HCT116 (cell line): Measurements from ENCODE around the gene ZNF628. TPM values are rescaled to one million over a fixed set of nuclear protein-coding genes. Genes with fewer than 3 reads are reported as not detected.
A peak's percentile ranks its signal among the peaks of the same experiment; 100 is the strongest.

ENCODE experiments used
- ATAC-seq: fragments of 200-7000 bp; cut with Tn5 transposase; 2 replicates; pipeline ENCODE4 v1.9.1; 2020; ENCODE audit warnings: mild to moderate bottlenecking, moderate library complexity
- BruUV-seq: library from RNA; stranded (reverse); fragments of 400-500 nt; replicated peaks from 2 replicates; lab custom pipeline; 2021; lab: Mats Ljungman, UMichigan
- CTCF ChIA-PET: fragments of 300-600 bp; sonication (Branson Sonifier 250); formaldehyde crosslinking; loops from one replicate; lab custom pipeline; 2021; ENCODE audit warnings: antibody characterized with exemption; lab: Charles Lee
- POLR2A ChIA-PET: fragments of 300-600, 350-600 bp; sonication (Branson Sonifier 250); formaldehyde crosslinking; loops from one replicate; lab custom pipeline; 2021; ENCODE audit warnings: antibody characterized with exemption; lab: Charles Lee
- RAD21 ChIA-PET, 2 experiments: fragments of 300-600 bp; sonication (Branson Sonifier 250); formaldehyde crosslinking; loops; one replicate each; lab custom pipeline; 2023; ENCODE audit warnings: low total read pairs in 2 of 2; ENCODE audit not compliant: uncharacterized antibody in 2 of 2, unreplicated experiment in 2 of 2, low non-redundant PET in 1 of 2; lab: Charles Lee
- DNase-seq: peaks from one replicate; pipeline ENCODE4 v3.0.0-alpha.2; 2010; ENCODE audit warnings: low read depth, low spot score
- H2AFZ ChIP-seq: fragments of 200-600 bp; shearing (Covaris generic), sonication (generic); 2 replicates; pipeline ENCODE4 v1.6.1; 2017; ENCODE audit warnings: low read depth, mixed run types, mixed read lengths, antibody characterized with exemption, low read length; ENCODE audit not compliant: poor library complexity, severe bottlenecking
- H3K27ac ChIP-seq: 2 replicates; pipeline ENCODE4 v1.5.1; 2012; ENCODE audit warnings: low read depth, low read length
- H3K27me3 ChIP-seq: fragments of 200-600 bp; sonication (generic); 2 replicates; pipeline ENCODE4 v1.6.1; 2016; ENCODE audit warnings: mixed run types, low read length, mixed read lengths; ENCODE audit not compliant: insufficient read depth
- H3K36me3 ChIP-seq, 2 experiments: fragments of 200-500 bp in 1 of 2; fragments of 200-600 bp in 1 of 2; sonication (Bioruptor generic) in 1 of 2; sonication (generic) in 1 of 2; 2 replicates each; pipeline versions ENCODE4 v1.5.1 to v1.6.1; 2014 to 2016; ENCODE audit warnings: low read length in 2 of 2, inconsistent platforms in 1 of 2, mixed read lengths in 1 of 2, mixed run types in 1 of 2; ENCODE audit not compliant: insufficient read depth in 2 of 2, control insufficient read depth in 1 of 2
- H3K4me1 ChIP-seq, 2 experiments: fragments of 200-600 bp in 1 of 2; sonication (generic) in 1 of 2; 2 replicates each; pipeline versions ENCODE4 v1.5.1 to v1.6.1; 2012 to 2017; ENCODE audit warnings: low read length in 2 of 2, inconsistent platforms in 1 of 2, mild to moderate bottlenecking in 1 of 2, mixed read lengths in 1 of 2, mixed run types in 1 of 2, moderate library complexity in 1 of 2; ENCODE audit not compliant: insufficient read depth in 2 of 2, control insufficient read depth in 1 of 2
- H3K4me2 ChIP-seq: fragments of 200-600 bp; sonication (generic); 2 replicates; pipeline ENCODE4 v1.6.1; 2017; ENCODE audit warnings: mixed run types, low read length, mixed read lengths
- H3K4me3 ChIP-seq, 2 experiments: fragments of 200-600 bp in 1 of 2; sonication (generic) in 1 of 2; replicated peaks in 1 of 2; 2 replicates each; pipeline ENCODE4 v1.5.1; 2011 to 2016; ENCODE audit warnings: low read length in 2 of 2, control low read depth in 1 of 2, low read depth in 1 of 2, mild to moderate bottlenecking in 1 of 2, mixed read lengths in 1 of 2, mixed run types in 1 of 2
- H3K79me2 ChIP-seq: fragments of 200-600 bp; sonication (generic); 2 replicates; pipeline ENCODE4 v1.6.1; 2017; ENCODE audit warnings: mild to moderate bottlenecking, mixed run types, low read length, moderate library complexity, mixed read lengths; ENCODE audit not compliant: insufficient read depth
- H3K9ac ChIP-seq: fragments of 200-600 bp; sonication (generic); 2 replicates; pipeline ENCODE4 v1.6.1; 2016; ENCODE audit warnings: low read length, mixed read lengths
- H3K9me2 ChIP-seq: fragments of 200-600 bp; sonication (generic), shearing (Covaris generic); 2 replicates; pipeline ENCODE4 v1.6.1; 2017; ENCODE audit warnings: mixed run types, mild to moderate bottlenecking, moderate library complexity; ENCODE audit not compliant: insufficient read depth
- H3K9me3 ChIP-seq, 2 experiments: fragments of 200-500 bp in 1 of 2; fragments of 200-600 bp in 1 of 2; sonication (Bioruptor generic) in 1 of 2; sonication (generic) in 1 of 2; 2 replicates each; pipeline ENCODE4 v1.6.1; 2014 to 2017; ENCODE audit warnings: low read length in 2 of 2, mixed read lengths in 2 of 2, inconsistent platforms in 1 of 2, low read depth in 1 of 2, mild to moderate bottlenecking in 1 of 2, mixed run types in 1 of 2, moderate library complexity in 1 of 2; ENCODE audit not compliant: control insufficient read depth in 1 of 2, insufficient read depth in 1 of 2
- H4K20me1 ChIP-seq: fragments of 200-600 bp; sonication (generic), shearing (Covaris generic); 2 replicates; pipeline ENCODE4 v1.6.1; 2017; ENCODE audit warnings: mixed run types, mild to moderate bottlenecking, moderate library complexity; ENCODE audit not compliant: insufficient read depth
- CBX3 ChIP-seq: IDR thresholded peaks from 2 replicates; pipeline ENCODE4 v1.6.1; 2012; ENCODE audit warnings: low read depth
- CEBPB ChIP-seq: IDR thresholded peaks from 2 replicates; pipeline ENCODE4 v1.6.1; 2012; ENCODE audit warnings: low read depth
- EGR1 ChIP-seq: IDR thresholded peaks from 2 replicates; pipeline ENCODE4 v1.6.1; 2012; ENCODE audit warnings: low read depth
- EZH2 ChIP-seq: fragments of 200-600 bp; sonication (generic); IDR thresholded peaks from 2 replicates; pipeline ENCODE4 v1.6.1; 2017; ENCODE audit warnings: antibody characterized with exemption, mixed run types
- FOSL1 ChIP-seq: IDR thresholded peaks from 2 replicates; pipeline ENCODE4 v1.6.1; 2012; ENCODE audit warnings: low read depth
- JUND ChIP-seq: IDR thresholded peaks from 2 replicates; pipeline ENCODE4 v1.6.1; 2012
- SP1 ChIP-seq: IDR thresholded peaks from 2 replicates; pipeline ENCODE4 v1.6.1; 2012; ENCODE audit warnings: low read depth
- SRF ChIP-seq: IDR thresholded peaks from 2 replicates; pipeline ENCODE4 v1.6.1; 2012; ENCODE audit warnings: low read depth
- TCF7L2 ChIP-seq: IDR thresholded peaks from 2 replicates; pipeline ENCODE4 v1.7.0; 2011; ENCODE audit warnings: borderline replicate concordance, inconsistent platforms; ENCODE audit not compliant: insufficient read depth, insufficient read length; ENCODE audit errors: extremely low read depth
- intact Hi-C: fragments of 100-400 bp; cut with micrococcal nuclease; formaldehyde crosslinking; loops from 2 replicates; pipeline ENCODE4 v1.10.0; 2022
- total RNA-seq: library from RNA; stranded (reverse); gene quantifications from one replicate; pipeline ENCODE4 v1.2.1, GENCODE V29; 2021; ENCODE audit not compliant: unreplicated experiment
- TF ChIP-seq, protein P1 (sequence below): IDR thresholded peaks from 2 replicates; pipeline ENCODE4 v1.6.1; 2012; ENCODE audit warnings: low read depth
- TF ChIP-seq, protein P2 (sequence below): IDR thresholded peaks from 2 replicates; pipeline ENCODE4 v1.6.1; 2012

The ZNF628 gene
- total RNA-seq, 1 experiment from 2014 or later = 14.9 TPM

DNA sequence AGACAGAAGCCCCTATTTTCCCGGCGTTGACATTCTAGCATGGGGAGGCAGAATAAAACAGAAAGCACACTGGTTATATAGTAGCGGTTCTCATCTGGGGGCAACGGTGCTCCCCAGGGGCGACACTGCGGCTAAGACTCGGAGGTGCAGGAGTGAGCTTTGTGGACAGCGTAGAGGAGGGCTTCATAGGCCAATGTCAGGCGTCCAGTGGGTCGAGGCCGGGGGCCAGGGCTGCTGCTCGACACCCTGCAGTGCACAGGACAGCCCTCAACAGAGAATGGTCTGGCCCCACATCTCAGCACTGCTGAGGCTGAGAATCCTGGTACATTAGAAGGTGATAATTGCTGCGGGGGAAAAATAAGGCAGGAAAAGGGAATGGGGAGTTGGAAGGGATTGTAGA is 1.5 kb downstream of the ZNF628 start:
- ATAC-seq = no peak
- no peaks in the 10 kb centered on the region for H3K9me3 ChIP-seq
- intact Hi-C loops = no loop called here
- POLR2A ChIA-PET = no interaction called here
- RAD21 ChIA-PET = no interaction called here
- peaks cover 21% of the 10 kb centered on the region for H3K79me2 ChIP-seq
- peak overlapping the region; percentile 63 to 73 for H3K4me3 ChIP-seq
- CTCF ChIA-PET = interaction anchor here (2.6 kb wide), 1 partner anchor 27 kb away, joined by 15 read pairs; no protein-coding TSS in a partner anchor
- H4K20me1 ChIP-seq = no peaks in the 10 kb centered on the region
- BruUV-seq = TSS peak; percentile 10
- peaks cover 34 to 46% of the 10 kb centered on the region in 2 experiments for H3K4me1 ChIP-seq
- H3K4me2 ChIP-seq = peak overlapping the region; percentile 76
- TF ChIP-seq SP1 (no peak), CEBPB (no peak), CBX3 (no peak), JUND (no peak), SRF (no peak), EGR1 (no peak), FOSL1 (no peak), TCF7L2 (no peak), EZH2 (no peak)
- TF ChIP-seq, protein P1, sequence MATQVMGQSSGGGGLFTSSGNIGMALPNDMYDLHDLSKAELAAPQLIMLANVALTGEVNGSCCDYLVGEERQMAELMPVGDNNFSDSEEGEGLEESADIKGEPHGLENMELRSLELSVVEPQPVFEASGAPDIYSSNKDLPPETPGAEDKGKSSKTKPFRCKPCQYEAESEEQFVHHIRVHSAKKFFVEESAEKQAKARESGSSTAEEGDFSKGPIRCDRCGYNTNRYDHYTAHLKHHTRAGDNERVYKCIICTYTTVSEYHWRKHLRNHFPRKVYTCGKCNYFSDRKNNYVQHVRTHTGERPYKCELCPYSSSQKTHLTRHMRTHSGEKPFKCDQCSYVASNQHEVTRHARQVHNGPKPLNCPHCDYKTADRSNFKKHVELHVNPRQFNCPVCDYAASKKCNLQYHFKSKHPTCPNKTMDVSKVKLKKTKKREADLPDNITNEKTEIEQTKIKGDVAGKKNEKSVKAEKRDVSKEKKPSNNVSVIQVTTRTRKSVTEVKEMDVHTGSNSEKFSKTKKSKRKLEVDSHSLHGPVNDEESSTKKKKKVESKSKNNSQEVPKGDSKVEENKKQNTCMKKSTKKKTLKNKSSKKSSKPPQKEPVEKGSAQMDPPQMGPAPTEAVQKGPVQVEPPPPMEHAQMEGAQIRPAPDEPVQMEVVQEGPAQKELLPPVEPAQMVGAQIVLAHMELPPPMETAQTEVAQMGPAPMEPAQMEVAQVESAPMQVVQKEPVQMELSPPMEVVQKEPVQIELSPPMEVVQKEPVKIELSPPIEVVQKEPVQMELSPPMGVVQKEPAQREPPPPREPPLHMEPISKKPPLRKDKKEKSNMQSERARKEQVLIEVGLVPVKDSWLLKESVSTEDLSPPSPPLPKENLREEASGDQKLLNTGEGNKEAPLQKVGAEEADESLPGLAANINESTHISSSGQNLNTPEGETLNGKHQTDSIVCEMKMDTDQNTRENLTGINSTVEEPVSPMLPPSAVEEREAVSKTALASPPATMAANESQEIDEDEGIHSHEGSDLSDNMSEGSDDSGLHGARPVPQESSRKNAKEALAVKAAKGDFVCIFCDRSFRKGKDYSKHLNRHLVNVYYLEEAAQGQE = no peak
- TF ChIP-seq, protein P2, sequence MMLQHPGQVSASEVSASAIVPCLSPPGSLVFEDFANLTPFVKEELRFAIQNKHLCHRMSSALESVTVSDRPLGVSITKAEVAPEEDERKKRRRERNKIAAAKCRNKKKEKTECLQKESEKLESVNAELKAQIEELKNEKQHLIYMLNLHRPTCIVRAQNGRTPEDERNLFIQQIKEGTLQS = no peak
- no peak overlapping the region for H3K27ac ChIP-seq
- no peaks in the 10 kb centered on the region for H3K27me3 ChIP-seq
- DNase-seq = no peak
- no peaks in the 10 kb centered on the region for H3K36me3 ChIP-seq
- H3K9ac ChIP-seq = peak overlapping the region; percentile 90
- H3K9me2 ChIP-seq = no peaks in the 10 kb centered on the region
- H2AFZ ChIP-seq = no peak overlapping the region
